HepG2 (cell line): Measurements from ENCODE around the gene ZNF584. TPM values are rescaled to one million over a fixed set of nuclear protein-coding genes. Genes with fewer than 3 reads are reported as not detected.
A peak's percentile ranks its signal among the peaks of the same experiment; 100 is the strongest.

Experiments
- ELF3 ChIP-seq: IDR thresholded peaks from 2 replicates; pipeline ENCODE4 v1.6.1; 2016; ENCODE audit warnings: missing genetic modification reagents, missing compliant biosample characterization
- ELF4 ChIP-seq: sonication (generic); formaldehyde crosslinking; IDR thresholded peaks from 2 replicates; pipeline ENCODE4 v1.5.0; 2020; ENCODE audit warnings: missing genetic modification reagents, mild to moderate bottlenecking, moderate library complexity, borderline replicate concordance
- ERF ChIP-seq: IDR thresholded peaks from 2 replicates; pipeline ENCODE4 v1.6.1; 2018; ENCODE audit warnings: missing biosample characterization, missing genetic modification reagents
- HDAC2 ChIP-seq: sonication (generic); formaldehyde crosslinking; IDR thresholded peaks from 2 replicates; pipeline ENCODE4 v1.4.0; 2020; ENCODE audit warnings: missing genetic modification reagents
- RBM39 ChIP-seq: fragments of 200-400 bp; formaldehyde crosslinking; IDR thresholded peaks from one replicate; pipeline ENCODE4 v1.6.1; 2018; ENCODE audit warnings: antibody characterized with exemption, mild to moderate bottlenecking, low read depth, low read length; ENCODE audit not compliant: poor library complexity, severe bottlenecking
- SPEN ChIP-seq: sonication (generic); formaldehyde crosslinking; IDR thresholded peaks from 2 replicates; pipeline ENCODE4 v1.5.1; 2020; ENCODE audit warnings: low read depth, mild to moderate bottlenecking, missing genetic modification reagents
- U2AF2 ChIP-seq: fragments of 200-400 bp; formaldehyde crosslinking; IDR thresholded peaks from 2 replicates; pipeline ENCODE4 v1.6.1; 2017; ENCODE audit warnings: low read depth, mild to moderate bottlenecking, low read length
- ZNF441 ChIP-seq: sonication (generic); formaldehyde crosslinking; IDR thresholded peaks from 2 replicates; pipeline ENCODE4 v1.7.0; 2021; ENCODE audit warnings: missing genetic modification reagents, borderline replicate concordance
- ZNF547 ChIP-seq: sonication (generic); formaldehyde crosslinking; IDR thresholded peaks from 2 replicates; pipeline ENCODE4 v1.5.1; 2020; ENCODE audit warnings: mild to moderate bottlenecking, missing genetic modification reagents
- ZNF713 ChIP-seq: sonication (generic); formaldehyde crosslinking; IDR thresholded peaks from 2 replicates; pipeline ENCODE4 v1.4.0; 2020; ENCODE audit warnings: mild to moderate bottlenecking, missing genetic modification reagents
- ZNF850 ChIP-seq: sonication (generic); formaldehyde crosslinking; conservative IDR thresholded peaks from 2 replicates; pipeline ENCODE4 v1.9.0; 2021; ENCODE audit warnings: mild to moderate bottlenecking, missing genetic modification reagents
- polyA plus RNA-seq, 8 experiments: library from polyadenylated mRNA; depleted of rRNA in 3 of 8; stranded (reverse) in 7 of 8; unstranded in 1 of 8; fragments of >200 nt; fragmentation: Illumina TruSeq in 4 of 8; extraction: Trizol in 4 of 8; gene quantifications; 2 replicates each; pipeline versions ENCODE4 v1.2.1 to v1.2.3, GENCODE V29; 2011 to 2016; ENCODE audit warnings: low read depth in 4 of 8, missing spikeins in 1 of 8, mixed read lengths in 1 of 8; ENCODE audit not compliant: insufficient read depth in 1 of 8
- total RNA-seq, 5 experiments: library from RNA; depleted of rRNA; stranded (reverse); fragments of >200 nt; fragmentation: Illumina TruSeq; extraction: Trizol; gene quantifications; 2 replicates each; pipeline ENCODE4 v1.2.3, GENCODE V29; 2016; ENCODE audit warnings: low read depth in 1 of 5
- TF ChIP-seq, protein P1 (sequence below): sonication (generic); formaldehyde crosslinking; IDR thresholded peaks from 2 replicates; pipeline ENCODE4 v1.4.0; 2020; ENCODE audit warnings: missing genetic modification reagents, borderline replicate concordance
- TF ChIP-seq, protein P2 (sequence below): sonication (generic); formaldehyde crosslinking; IDR thresholded peaks from 2 replicates; pipeline ENCODE4 v1.5.0; 2020; ENCODE audit warnings: missing genetic modification reagents
- TF ChIP-seq, protein P3 (sequence below): sonication (generic); formaldehyde crosslinking; IDR thresholded peaks from 2 replicates; pipeline ENCODE4 v1.8.1; 2023; ENCODE audit warnings: mild to moderate bottlenecking, inconsistent platforms, moderate library complexity, missing genetic modification reagents, borderline replicate concordance
- TF ChIP-seq, protein P4 (sequence below): IDR thresholded peaks from 2 replicates; pipeline ENCODE4 v1.4.0; 2020; ENCODE audit warnings: mild to moderate bottlenecking, missing genetic modification reagents

Gene ZNF584
- total and polyA plus RNA-seq, 2 of the 13 experiments (the other 11 are each of a cell fraction or from before 2014, with no cell fraction given): 2.4 to 7.0 TPM

DNA sequence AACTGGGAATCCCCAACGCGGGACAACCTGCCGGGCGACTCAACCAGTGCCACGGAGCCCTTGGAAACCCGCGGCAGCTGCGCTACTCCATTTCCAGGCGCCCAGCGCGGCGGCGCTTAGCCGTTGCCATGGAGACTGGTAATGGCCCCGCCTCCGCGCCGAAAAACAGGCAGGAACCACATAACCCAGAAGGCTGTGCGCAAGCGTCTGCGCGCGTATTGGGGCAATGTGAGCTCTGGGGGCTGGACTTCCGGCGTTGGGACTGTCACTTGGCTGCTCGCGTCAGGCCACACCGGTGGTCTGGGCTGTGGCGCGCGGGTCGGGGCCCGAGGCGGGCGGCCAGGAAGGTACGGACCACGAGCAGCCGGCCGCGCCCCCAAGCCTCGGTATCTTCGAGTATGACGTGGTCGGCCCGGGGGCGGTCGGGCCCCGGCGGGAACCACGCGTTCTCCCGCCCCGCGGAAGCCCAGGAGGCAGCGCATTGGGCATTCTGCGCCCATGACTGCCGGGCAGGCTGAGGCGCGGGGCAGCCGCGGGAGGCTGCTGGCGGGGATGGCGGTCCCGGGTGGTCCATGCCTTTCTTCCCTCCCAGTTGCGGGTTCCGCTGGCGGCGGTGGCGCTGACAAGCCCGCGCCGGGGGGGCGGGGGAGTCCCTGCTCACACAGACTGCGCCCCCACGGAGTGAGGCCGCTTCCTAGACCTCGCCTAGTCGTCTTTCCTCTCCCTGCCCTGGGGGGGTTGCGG, 43.1 kb downstream of the ZNF584 start, which contains the start of gene ZNF324B (continued):
- TF ChIP-seq U2AF2: no peak
- peak; percentile 35; the same call in 1 of the 2 replicates for TF ChIP-seq ZNF547 (CRISPR knock-in tag)
- no peak for TF ChIP-seq ELF4 (CRISPR knock-in tag)
- TF ChIP-seq, protein P1, sequence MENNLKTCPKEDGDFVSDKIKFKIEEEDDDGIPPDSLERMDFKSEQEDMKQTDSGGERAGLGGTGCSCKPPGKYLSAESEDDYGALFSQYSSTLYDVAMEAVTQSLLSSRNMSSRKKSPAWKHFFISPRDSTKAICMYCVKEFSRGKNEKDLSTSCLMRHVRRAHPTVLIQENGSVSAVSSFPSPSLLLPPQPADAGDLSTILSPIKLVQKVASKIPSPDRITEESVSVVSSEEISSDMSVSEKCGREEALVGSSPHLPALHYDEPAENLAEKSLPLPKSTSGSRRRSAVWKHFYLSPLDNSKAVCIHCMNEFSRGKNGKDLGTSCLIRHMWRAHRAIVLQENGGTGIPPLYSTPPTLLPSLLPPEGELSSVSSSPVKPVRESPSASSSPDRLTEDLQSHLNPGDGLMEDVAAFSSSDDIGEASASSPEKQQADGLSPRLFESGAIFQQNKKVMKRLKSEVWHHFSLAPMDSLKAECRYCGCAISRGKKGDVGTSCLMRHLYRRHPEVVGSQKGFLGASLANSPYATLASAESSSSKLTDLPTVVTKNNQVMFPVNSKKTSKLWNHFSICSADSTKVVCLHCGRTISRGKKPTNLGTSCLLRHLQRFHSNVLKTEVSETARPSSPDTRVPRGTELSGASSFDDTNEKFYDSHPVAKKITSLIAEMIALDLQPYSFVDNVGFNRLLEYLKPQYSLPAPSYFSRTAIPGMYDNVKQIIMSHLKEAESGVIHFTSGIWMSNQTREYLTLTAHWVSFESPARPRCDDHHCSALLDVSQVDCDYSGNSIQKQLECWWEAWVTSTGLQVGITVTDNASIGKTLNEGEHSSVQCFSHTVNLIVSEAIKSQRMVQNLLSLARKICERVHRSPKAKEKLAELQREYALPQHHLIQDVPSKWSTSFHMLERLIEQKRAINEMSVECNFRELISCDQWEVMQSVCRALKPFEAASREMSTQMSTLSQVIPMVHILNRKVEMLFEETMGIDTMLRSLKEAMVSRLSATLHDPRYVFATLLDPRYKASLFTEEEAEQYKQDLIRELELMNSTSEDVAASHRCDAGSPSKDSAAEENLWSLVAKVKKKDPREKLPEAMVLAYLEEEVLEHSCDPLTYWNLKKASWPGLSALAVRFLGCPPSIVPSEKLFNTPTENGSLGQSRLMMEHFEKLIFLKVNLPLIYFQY (CRISPR knock-in tag): peak; percentile 48; the same call in 1 of the 2 replicates
- TF ChIP-seq, protein P2, sequence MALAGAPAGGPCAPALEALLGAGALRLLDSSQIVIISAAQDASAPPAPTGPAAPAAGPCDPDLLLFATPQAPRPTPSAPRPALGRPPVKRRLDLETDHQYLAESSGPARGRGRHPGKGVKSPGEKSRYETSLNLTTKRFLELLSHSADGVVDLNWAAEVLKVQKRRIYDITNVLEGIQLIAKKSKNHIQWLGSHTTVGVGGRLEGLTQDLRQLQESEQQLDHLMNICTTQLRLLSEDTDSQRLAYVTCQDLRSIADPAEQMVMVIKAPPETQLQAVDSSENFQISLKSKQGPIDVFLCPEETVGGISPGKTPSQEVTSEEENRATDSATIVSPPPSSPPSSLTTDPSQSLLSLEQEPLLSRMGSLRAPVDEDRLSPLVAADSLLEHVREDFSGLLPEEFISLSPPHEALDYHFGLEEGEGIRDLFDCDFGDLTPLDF (CRISPR knock-in tag): peak; percentile 64
- TF ChIP-seq ELF3 (CRISPR knock-in tag): no peak
- TF ChIP-seq, protein P3, sequence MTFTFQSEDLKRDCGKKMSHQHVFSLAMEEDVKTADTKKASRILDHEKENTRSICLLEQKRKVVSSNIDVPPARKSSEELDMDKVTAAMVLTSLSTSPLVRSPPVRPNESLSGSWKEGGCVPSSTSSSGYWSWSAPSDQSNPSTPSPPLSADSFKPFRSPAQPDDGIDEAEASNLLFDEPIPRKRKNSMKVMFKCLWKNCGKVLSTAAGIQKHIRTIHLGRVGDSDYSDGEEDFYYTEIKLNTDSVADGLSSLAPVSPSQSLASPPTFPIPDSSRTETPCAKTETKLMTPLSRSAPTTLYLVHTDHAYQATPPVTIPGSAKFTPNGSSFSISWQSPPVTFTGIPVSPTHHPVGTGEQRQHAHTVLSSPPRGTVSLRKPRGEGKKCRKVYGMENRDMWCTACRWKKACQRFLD (CRISPR knock-in tag): no peak
- TF ChIP-seq ERF (CRISPR knock-in tag): peak; percentile 52
- TF ChIP-seq ZNF713 (CRISPR knock-in tag): no peak
- TF ChIP-seq HDAC2 (CRISPR knock-in tag): no peak; the same call in 1 of the 2 replicates
- TF ChIP-seq ZNF441 (CRISPR knock-in tag): no peak; the same call in 1 of the 2 replicates
- no peak for TF ChIP-seq ZNF850 (CRISPR knock-in tag)
- TF ChIP-seq, protein P4, sequence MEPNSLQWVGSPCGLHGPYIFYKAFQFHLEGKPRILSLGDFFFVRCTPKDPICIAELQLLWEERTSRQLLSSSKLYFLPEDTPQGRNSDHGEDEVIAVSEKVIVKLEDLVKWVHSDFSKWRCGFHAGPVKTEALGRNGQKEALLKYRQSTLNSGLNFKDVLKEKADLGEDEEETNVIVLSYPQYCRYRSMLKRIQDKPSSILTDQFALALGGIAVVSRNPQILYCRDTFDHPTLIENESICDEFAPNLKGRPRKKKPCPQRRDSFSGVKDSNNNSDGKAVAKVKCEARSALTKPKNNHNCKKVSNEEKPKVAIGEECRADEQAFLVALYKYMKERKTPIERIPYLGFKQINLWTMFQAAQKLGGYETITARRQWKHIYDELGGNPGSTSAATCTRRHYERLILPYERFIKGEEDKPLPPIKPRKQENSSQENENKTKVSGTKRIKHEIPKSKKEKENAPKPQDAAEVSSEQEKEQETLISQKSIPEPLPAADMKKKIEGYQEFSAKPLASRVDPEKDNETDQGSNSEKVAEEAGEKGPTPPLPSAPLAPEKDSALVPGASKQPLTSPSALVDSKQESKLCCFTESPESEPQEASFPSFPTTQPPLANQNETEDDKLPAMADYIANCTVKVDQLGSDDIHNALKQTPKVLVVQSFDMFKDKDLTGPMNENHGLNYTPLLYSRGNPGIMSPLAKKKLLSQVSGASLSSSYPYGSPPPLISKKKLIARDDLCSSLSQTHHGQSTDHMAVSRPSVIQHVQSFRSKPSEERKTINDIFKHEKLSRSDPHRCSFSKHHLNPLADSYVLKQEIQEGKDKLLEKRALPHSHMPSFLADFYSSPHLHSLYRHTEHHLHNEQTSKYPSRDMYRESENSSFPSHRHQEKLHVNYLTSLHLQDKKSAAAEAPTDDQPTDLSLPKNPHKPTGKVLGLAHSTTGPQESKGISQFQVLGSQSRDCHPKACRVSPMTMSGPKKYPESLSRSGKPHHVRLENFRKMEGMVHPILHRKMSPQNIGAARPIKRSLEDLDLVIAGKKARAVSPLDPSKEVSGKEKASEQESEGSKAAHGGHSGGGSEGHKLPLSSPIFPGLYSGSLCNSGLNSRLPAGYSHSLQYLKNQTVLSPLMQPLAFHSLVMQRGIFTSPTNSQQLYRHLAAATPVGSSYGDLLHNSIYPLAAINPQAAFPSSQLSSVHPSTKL (CRISPR knock-in tag): no peak
- TF ChIP-seq SPEN (CRISPR knock-in tag): peak; percentile 57; the same call in 1 of the 2 replicates
- peak; percentile 49 for TF ChIP-seq RBM39
